Omental fat pad (tissue), 4 donors: ENCODE results near the gene TUT7. TPM values are rescaled to one million over a fixed set of nuclear protein-coding genes. Genes with fewer than 3 reads are reported as not detected.
A peak's percentile ranks its signal among the peaks of the same experiment; 100 is the strongest.
"Not testable (repeated sequence)": the region's sequence is repeated elsewhere in the genome, so short reads cannot be mapped to it uniquely, and the experiment has no call there.

Experiments used
- ATAC-seq: fragments of 150-250 bp; one replicate; pipeline ENCODE4 v1.9.1; 2016; ENCODE audit warnings: mild to moderate bottlenecking, moderate library complexity; ENCODE audit not compliant: low FRiP score
- DNase-seq: peaks from one replicate; pipeline ENCODE4 v3.0.0-alpha.2; 2019; ENCODE audit warnings: low spot score
- total RNA-seq, 4 donors: library from RNA; depleted of rRNA; stranded (reverse); fragments of >200 nt; gene quantifications; one replicate each; pipeline ENCODE4 v1.1.0, GENCODE V29; 2016
- TF ChIP-seq, protein P1 (sequence below), 3 donors: fragments of 450-650 bp; IDR thresholded peaks; one replicate each; pipeline ENCODE4 v1.5.1; 2016 to 2017; ENCODE audit warnings: antibody characterized with exemption in 3 of 3, mild to moderate bottlenecking in 3 of 3, moderate library complexity in 2 of 3

Gene TUT7
- total RNA-seq, 4 donors from 2014 or later, result 50.8 to 61.8 (median 56.7) TPM

DNA sequence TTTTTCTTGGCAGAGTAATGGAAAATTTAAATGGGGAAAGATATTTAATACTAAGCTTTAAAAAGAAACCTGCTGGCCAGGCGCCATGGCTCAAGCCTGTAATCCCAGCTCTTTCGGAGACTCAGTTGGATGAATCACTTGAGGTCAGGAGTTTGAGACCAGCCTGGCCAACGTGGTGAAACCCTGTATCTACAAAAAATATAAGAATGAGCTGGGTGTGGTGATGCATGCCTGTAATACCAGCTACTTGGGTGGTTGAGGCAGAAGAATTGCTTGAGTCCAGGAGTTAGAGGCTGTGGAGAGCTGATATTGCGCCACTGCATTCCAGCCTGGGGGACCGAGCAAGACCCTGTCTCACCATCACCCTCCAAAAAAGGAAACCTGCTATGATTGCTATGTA lies 32.8 kb downstream of the TUT7 start:
- ATAC-seq, result no peak
- TF ChIP-seq, protein P1, sequence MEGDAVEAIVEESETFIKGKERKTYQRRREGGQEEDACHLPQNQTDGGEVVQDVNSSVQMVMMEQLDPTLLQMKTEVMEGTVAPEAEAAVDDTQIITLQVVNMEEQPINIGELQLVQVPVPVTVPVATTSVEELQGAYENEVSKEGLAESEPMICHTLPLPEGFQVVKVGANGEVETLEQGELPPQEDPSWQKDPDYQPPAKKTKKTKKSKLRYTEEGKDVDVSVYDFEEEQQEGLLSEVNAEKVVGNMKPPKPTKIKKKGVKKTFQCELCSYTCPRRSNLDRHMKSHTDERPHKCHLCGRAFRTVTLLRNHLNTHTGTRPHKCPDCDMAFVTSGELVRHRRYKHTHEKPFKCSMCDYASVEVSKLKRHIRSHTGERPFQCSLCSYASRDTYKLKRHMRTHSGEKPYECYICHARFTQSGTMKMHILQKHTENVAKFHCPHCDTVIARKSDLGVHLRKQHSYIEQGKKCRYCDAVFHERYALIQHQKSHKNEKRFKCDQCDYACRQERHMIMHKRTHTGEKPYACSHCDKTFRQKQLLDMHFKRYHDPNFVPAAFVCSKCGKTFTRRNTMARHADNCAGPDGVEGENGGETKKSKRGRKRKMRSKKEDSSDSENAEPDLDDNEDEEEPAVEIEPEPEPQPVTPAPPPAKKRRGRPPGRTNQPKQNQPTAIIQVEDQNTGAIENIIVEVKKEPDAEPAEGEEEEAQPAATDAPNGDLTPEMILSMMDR (IDR thresholded peaks at IDR 0.05), result no peak
- DNase-seq, result no peak

DNA sequence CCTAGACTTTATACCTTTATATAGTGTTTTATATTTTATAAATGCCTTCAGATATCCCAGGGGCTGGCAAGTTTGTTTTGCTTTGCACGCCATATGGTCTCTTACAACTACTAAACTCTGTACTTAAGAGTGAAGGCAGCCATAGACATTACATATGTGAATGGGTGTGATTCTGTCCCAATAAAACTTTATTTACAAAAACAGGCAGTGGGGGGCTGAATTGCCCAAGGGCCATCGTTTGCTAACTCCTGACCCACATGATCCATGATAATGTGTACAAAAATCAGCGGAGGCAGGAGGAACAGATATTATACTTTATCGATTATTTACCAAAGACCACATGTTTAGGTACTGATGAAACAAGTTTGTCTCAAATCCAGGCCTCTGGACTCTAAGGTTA lies 36.0 kb downstream of the TUT7 start:
- no peak for DNase-seq

DNA sequence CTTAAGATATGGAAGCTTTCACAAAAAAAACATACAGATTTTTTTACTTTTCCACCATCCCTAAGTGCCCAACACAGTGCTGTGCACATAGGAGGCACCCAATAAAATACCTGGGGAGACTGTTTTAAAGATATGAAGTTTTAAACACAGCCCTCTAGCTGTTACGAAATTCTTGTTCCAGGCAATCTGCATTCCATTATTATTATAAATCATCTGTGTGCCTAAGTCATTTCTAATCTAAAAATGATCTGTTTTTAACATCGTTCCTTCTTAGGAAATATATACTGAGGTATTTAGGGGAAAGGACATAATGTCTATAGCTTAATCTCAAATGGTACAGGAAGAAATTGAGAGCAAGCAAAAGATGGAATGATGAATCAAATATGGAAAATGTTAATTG lies 39.1 kb downstream of the TUT7 start:
- ATAC-seq (no peak), DNase-seq (no peak)
- TF ChIP-seq, protein P1 (IDR thresholded peaks at IDR 0.05), result no peak

More for the DNA sequence above, 36.0 kb downstream of the TUT7 start:
- no peak for ATAC-seq
- TF ChIP-seq, protein P1 (IDR thresholded peaks at IDR 0.05), result no peak

DNA sequence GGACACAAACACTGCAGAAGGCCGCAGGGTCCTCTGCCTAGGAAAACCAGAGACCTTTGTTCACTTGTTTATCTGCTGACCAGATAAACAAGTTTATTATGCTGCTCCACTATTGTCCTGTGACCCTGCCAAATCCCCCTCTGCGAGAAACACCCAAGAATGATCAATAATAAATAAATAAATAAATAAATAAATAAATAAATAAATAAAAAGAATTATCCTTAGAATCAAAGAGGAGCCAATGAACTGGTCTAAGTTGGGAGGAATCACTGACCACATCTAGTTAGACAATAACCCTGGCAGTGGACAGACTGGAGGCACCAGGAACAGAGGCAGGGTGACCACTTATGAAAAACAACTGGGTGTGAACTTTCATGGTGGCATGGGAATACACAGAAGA lies 41.3 kb downstream of the TUT7 start:
- not testable (repeated sequence) for ATAC-seq, DNase-seq

DNA sequence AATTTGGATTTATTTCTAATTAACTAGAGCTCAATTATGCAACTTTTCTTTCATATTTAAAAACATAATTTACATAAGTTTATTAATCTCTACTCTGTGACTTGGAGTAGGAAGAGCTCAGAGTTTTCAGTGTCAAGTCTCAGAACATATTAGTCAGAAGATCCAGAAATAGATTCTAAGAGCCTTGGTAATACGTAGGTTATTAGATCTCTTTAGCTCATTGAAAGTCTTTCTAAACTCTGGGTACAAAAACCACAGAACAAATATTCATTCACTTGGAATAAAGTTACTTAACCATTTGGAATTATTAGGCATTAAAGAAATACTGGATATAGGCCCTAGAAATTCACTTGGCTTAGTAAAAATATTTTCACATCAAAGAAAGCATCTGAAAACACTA lies 45.5 kb downstream of the TUT7 start:
- ATAC-seq (no peak), DNase-seq (no peak)
- TF ChIP-seq, protein P1 (IDR thresholded peaks at IDR 0.05), result no peak

DNA sequence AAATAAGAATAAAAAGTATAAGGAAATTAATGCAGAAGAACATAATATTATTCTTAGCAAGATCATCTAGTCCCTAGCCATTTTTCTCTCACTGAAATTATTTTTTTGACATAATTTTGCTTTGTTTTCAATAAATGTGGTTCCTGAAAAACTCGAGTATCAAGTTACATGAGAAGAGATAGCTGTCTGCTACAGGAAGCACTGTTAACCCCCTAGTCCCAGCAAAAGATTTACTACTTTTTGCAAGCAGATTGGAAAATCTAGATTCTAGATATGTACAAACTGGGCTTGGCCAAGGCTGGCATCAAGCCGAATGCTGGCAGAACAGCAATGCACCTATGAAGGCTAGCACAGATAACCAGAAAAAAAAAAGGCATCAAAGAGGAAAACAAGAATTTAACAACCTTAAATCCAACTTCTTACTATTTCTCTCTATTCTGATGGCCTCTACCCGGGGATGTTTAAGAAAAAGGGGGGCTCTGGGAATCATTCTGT lies 49.9 kb downstream of the TUT7 start:
- DNase-seq, result no peak
- ATAC-seq, result no peak
- TF ChIP-seq, protein P1 (IDR thresholded peaks at IDR 0.05), result no peak

DNA sequence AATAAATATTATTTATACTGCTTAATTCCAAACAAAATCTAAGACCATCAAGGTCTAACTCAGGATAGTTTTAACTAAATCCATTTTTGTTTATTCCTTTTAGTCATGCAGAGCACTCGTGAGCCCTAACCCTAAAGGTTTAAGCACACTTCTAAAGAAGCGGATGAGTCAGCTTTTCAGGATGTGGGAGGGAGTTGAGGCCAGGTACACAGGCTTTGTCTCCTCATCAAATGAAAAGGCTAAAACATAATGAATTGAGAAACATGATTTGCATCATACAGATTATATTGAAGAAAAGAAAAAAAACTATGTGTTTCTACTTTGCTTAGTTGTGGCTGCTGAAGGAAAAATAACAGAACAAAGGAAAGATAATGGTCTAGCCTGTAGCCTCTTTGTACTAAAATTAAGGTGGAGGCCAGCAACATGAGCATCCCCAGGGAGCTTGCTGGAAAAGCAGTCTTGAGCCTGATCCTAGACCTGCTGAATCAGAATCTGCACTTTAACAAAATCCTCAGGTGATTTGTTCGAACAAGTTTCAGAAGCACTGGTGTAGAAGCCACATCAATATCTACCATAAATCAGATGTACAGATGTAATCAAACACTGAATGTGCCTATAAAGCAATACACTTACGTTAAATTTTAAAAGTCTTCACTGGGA lies 50.8 kb downstream of the TUT7 start:
- DNase-seq (no peak), ATAC-seq (peak; percentile 41)
- TF ChIP-seq, protein P1 (IDR thresholded peaks at IDR 0.05), result no peak
